Left ventricle myocardium inferior (tissue), 1 donor: ENCODE data around the gene VRK3. TPM values are rescaled to one million over a fixed set of nuclear protein-coding genes. Genes with fewer than 3 reads are reported as not detected.

Experiments used
- DNase-seq: peaks from one replicate; pipeline ENCODE4 v3.0.0-alpha.2; 2020
- H3K27ac ChIP-seq: fragments of 200-600 bp; replicated peaks from 2 replicates; pipeline ENCODE4 v1.8.0; 2021
- H3K27me3 ChIP-seq: fragments of 200-600 bp; 2 replicates; pipeline ENCODE4 v1.8.0; 2021; ENCODE audit warnings: low read depth
- H3K36me3 ChIP-seq: fragments of 200-600 bp; 2 replicates; pipeline ENCODE4 v1.8.0; 2021
- H3K4me1 ChIP-seq: fragments of 200-600 bp; 2 replicates; pipeline ENCODE4 v1.8.0; 2021
- H3K4me3 ChIP-seq: fragments of 200-600 bp; 2 replicates; pipeline ENCODE4 v1.8.0; 2021; ENCODE audit warnings: mild to moderate bottlenecking, moderate library complexity
- H3K9me3 ChIP-seq: fragments of 200-600 bp; replicated peaks from 2 replicates; pipeline ENCODE4 v1.8.0; 2021
- CTCF ChIP-seq: fragments of 200-600 bp; IDR thresholded peaks from 2 replicates; pipeline ENCODE4 v1.8.0; 2021; ENCODE audit warnings: antibody characterized with exemption, mild to moderate bottlenecking, borderline replicate concordance
- intact Hi-C: fragments of 100-400 bp; cut with micrococcal nuclease; formaldehyde crosslinking; loops from one replicate; pipeline ENCODE4 v1.11.0; 2022
- total RNA-seq: library from RNA; stranded (reverse); fragmentation: NEBNext Ultra II Directional; extraction: Animal tissue kit (Norgen Biotek cat#: 25700); gene quantifications from one replicate; pipeline ENCODE4 v1.2.1, GENCODE V29; 2021
- donor health status: DM: no; HTN: yes; CAD: no; lungs with severe emphysema.

Gene VRK3
- total RNA-seq, 1 donor from 2014 or later, result 22.6 TPM

DNA sequence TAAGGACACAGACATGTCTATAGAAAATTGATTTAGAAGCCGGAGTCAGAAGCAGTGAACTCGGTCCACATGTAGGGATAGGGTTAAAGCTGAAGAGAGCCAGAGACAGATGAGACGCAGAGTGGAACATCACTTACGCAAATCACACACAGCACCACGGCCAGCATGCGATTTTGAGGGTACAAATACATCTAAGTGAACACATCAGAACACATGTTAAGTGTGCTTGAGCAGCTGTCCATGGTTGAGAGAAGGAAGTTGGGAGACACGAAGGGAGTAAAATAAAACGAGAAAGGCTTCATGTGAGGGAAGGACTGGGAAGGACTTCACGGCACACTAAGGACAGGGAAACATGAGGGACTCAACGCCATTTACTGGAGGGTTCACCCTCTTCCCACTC lies 38.8 kb downstream of the VRK3 start:
- H3K4me1 ChIP-seq, result no peaks in the 10 kb centered on the region
- no peaks in the 10 kb centered on the region for H3K27me3 ChIP-seq
- no peak for TF ChIP-seq CTCF
- intact Hi-C loops, result no loop called here
- H3K4me3 ChIP-seq, result no peak overlapping the region
- peaks cover 86% of the 10 kb centered on the region for H3K36me3 ChIP-seq
- DNase-seq, result no peak
- H3K27ac ChIP-seq, result no peak overlapping the region
- H3K9me3 ChIP-seq, result no peaks in the 10 kb centered on the region

- Histone ChIP-seq H3K36me3 (peaks cover 85% of the 10 kb centered on the region), H3K4me3 (no peak overlapping the region), H3K9me3 (no peaks in the 10 kb centered on the region), H3K4me1 (no peaks in the 10 kb centered on the region), H3K27ac (no peak overlapping the region), H3K27me3 (no peaks in the 10 kb centered on the region)
- intact Hi-C loops, result no loop called here
- no peak for DNase-seq
- TF ChIP-seq CTCF, result no peak
These were observed 39.3 kb downstream of the VRK3 start for GRCh38 chr19:49985871-49986270.

- TF ChIP-seq CTCF, result no peak
- H3K27ac ChIP-seq, result no peak overlapping the region
- H3K36me3 ChIP-seq, result peaks cover 76% of the 10 kb centered on the region
- H3K4me3 ChIP-seq, result no peak overlapping the region
- no peak for DNase-seq
- intact Hi-C loops, result loop anchor here (5.0 kb wide), 1 partner anchor 47 kb away; no protein-coding TSS in a partner anchor
- no peaks in the 10 kb centered on the region for H3K4me1 ChIP-seq
- no peaks in the 10 kb centered on the region for H3K9me3 ChIP-seq
- no peaks in the 10 kb centered on the region for H3K27me3 ChIP-seq
These were observed 40.7 kb downstream of the VRK3 start for GRCh38 chr19:49984491-49984890.

GRCh38 chr19:49983645-49984229 lies 41.4 kb downstream of the VRK3 start:
- Histone ChIP-seq H3K36me3 (peaks cover 73% of the 10 kb centered on the region), H3K27me3 (no peaks in the 10 kb centered on the region), H3K4me3 (no peak overlapping the region), H3K27ac (no peak overlapping the region), H3K9me3 (no peaks in the 10 kb centered on the region), H3K4me1 (no peaks in the 10 kb centered on the region)
- TF ChIP-seq CTCF, result peak; percentile 81
- DNase-seq, result peak; percentile 32
- intact Hi-C loops, result loop anchor here (5.0 kb wide), 1 partner anchor 46 kb away; no protein-coding TSS in a partner anchor

GRCh38 chr19:49981603-49982593 lies 43.3 kb downstream of the VRK3 start:
- no peak for TF ChIP-seq CTCF
- intact Hi-C loops, result loop anchor here (5.0 kb wide), 1 partner anchor 45 kb away; no protein-coding TSS in a partner anchor
- Histone ChIP-seq H3K27ac (no peak overlapping the region), H3K4me1 (no peaks in the 10 kb centered on the region), H3K4me3 (no peak overlapping the region), H3K36me3 (peaks cover 75% of the 10 kb centered on the region), H3K9me3 (no peaks in the 10 kb centered on the region), H3K27me3 (no peaks in the 10 kb centered on the region)
- no peak for DNase-seq
